ENCODE results near the gene CREBRF. TPM values are rescaled to one million over a fixed set of nuclear protein-coding genes. Genes with fewer than 3 reads are reported as not detected.

Gene CREBRF
- total and polyA plus RNA-seq, 2 donors (not counting 3 experiments of a cell fraction or from before 2014, with no cell fraction given), result 2.7 to 8.8 TPM

GRCh38 chr5:173143567-173143966, 87.4 kb downstream of the CREBRF start:
- DNase-seq (ENCODE audit: low read depth, low spot score), result no peak
- Histone ChIP-seq H4K20me1 (replicated peaks; ENCODE audit: control insufficient read depth, extremely low read depth, insufficient read depth, low read length) (no peaks in the 10 kb centered on the region), H3K36me3 (ENCODE audit: control insufficient read depth in 2 of 2, extremely low read depth in 1 of 2, insufficient read depth in 2 of 2, low read length in 2 of 2) (peaks cover 0 to 4% of the 10 kb centered on the region in 2 experiments), H3K9ac (replicated peaks; ENCODE audit: extremely low read depth, insufficient read depth, low read length) (no peak overlapping the region), H3K27me3 (ENCODE audit: control insufficient read depth in 2 of 2, insufficient read depth in 2 of 2, low read length in 2 of 2) (no peaks in the 10 kb centered on the region), H3K9me3 (replicated peaks; ENCODE audit: control insufficient read depth, insufficient read depth, low read length) (no peaks in the 10 kb centered on the region), H3K9me1 (replicated peaks; ENCODE audit: control insufficient read depth, extremely low read depth, insufficient read depth, low read length) (no peaks in the 10 kb centered on the region), H3K79me2 (ENCODE audit: control insufficient read depth, insufficient read depth, low read length) (peaks cover 4% of the 10 kb centered on the region), H3K4me2 (ENCODE audit: insufficient read depth, low read length) (no peak overlapping the region), H3K27ac (ENCODE audit: insufficient read depth, low read depth, low read length) (no peak overlapping the region), H2AFZ (ENCODE audit: low read depth, low read length) (peak overlapping the region; percentile 64), H3K4me3 (replicated peaks in 1 of 3; ENCODE audit: insufficient read depth in 1 of 3, low read depth in 1 of 3, low read length in 3 of 3) (no peak overlapping the region), H3K4me1 (ENCODE audit: control insufficient read depth, extremely low read depth, insufficient read depth, low read length) (peaks cover 4% of the 10 kb centered on the region)
- BruUV-seq (replicated peaks), result no TSS peak
- FAIRE-seq, result peak; percentile 8
- dilution Hi-C loops (cut with MboI; ENCODE audit: extremely low pct_ligation_motif_present, low sequenced_read_pairs), result no loop called here
- intact Hi-C loops (cut with micrococcal nuclease), result no loop called here
- no peak for TF ChIP-seq POLR2A (IDR thresholded peaks at IDR 0.05; ENCODE audit: low read depth, low read length)
- no peak for TF ChIP-seq POLR2AphosphoS5 (IDR thresholded peaks at IDR 0.05; ENCODE audit: insufficient read depth, low read depth, low read length)
- no peak for TF ChIP-seq JUN (IDR thresholded peaks at IDR 0.05; ENCODE audit: borderline replicate concordance, insufficient read depth, insufficient read length, low read depth)
- no peak for TF ChIP-seq CTCF (IDR thresholded peaks at IDR 0.05; ENCODE audit: extremely low read depth in 1 of 2, insufficient read depth in 1 of 2, low read depth in 1 of 2, low read length in 2 of 2)
- TF ChIP-seq EZH2 (IDR thresholded peaks at IDR 0.05; ENCODE audit: borderline replicate concordance, low read depth, low read length, severe bottlenecking), result no peak
- TF ChIP-seq GATA2 (IDR thresholded peaks at IDR 0.05; ENCODE audit: insufficient read depth, insufficient read length, low read depth, low read length), result no peak
- no peak for TF ChIP-seq FOS (IDR thresholded peaks at IDR 0.05; ENCODE audit: borderline replicate concordance, insufficient read depth, low read length)
- ChIA-PET CTCF (interaction anchor here (0.6 to 2.2 kb wide), 4 partner anchors 86 to 436 kb away, joined by 3 to 11 read pairs (median 4); no protein-coding TSS in a partner anchor), POLR2A (no interaction called here)
